Measurements from ENCODE around the gene PIEZO1. TPM values are rescaled to one million over a fixed set of nuclear protein-coding genes. Genes with fewer than 3 reads are reported as not detected.

Gene PIEZO1
- total RNA-seq, 1 experiment from 2014 or later, result 224 TPM

GRCh38 chr16:88790312-88791211, 5.5 kb upstream of the PIEZO1 start:
- RAD21 ChIA-PET (ENCODE audit: low non-redundant PET in 1 of 2, low total read pairs in 2 of 2, uncharacterized antibody in 2 of 2, unreplicated experiment in 2 of 2), result no interaction called here
- Histone ChIP-seq H3K9me2 (ENCODE audit: insufficient read depth) (no peaks in the 10 kb centered on the region), H3K36me3 (ENCODE audit: control insufficient read depth in 1 of 2, insufficient read depth in 2 of 2, low read length in 2 of 2) (no peaks in the 10 kb centered on the region), H3K4me2 (ENCODE audit: low read length) (no peak overlapping the region), H3K79me2 (ENCODE audit: insufficient read depth, low read length) (no peaks in the 10 kb centered on the region; the same call in 1 of the 2 replicates), H2AFZ (ENCODE audit: low read depth, low read length, poor library complexity, severe bottlenecking) (no peak overlapping the region), H3K4me3 (replicated peaks in 1 of 2; ENCODE audit: low read depth in 1 of 2, low read length in 2 of 2) (no peak overlapping the region), H3K27ac (ENCODE audit: low read depth, low read length) (no peak overlapping the region), H3K9me3 (ENCODE audit: control insufficient read depth in 1 of 2, insufficient read depth in 1 of 2, low read depth in 1 of 2, low read length in 2 of 2) (no peaks in the 10 kb centered on the region), H4K20me1 (ENCODE audit: insufficient read depth) (no peaks in the 10 kb centered on the region), H3K4me1 (ENCODE audit: control insufficient read depth in 1 of 2, insufficient read depth in 2 of 2, low read length in 2 of 2) (peaks cover 7 to 15% of the 10 kb centered on the region in 2 experiments), H3K9ac (ENCODE audit: low read length) (no peak overlapping the region), H3K27me3 (ENCODE audit: insufficient read depth, low read length) (no peaks in the 10 kb centered on the region)
- POLR2A ChIA-PET, result no interaction called here
- CTCF ChIA-PET, result no interaction called here
- TF ChIP-seq ZNF274 (IDR thresholded peaks at IDR 0.05; ENCODE audit: low read depth, low read length) (no peak), SRF (IDR thresholded peaks at IDR 0.05; ENCODE audit: low read depth) (no peak), ZFX (IDR thresholded peaks at IDR 0.05) (no peak), REST (IDR thresholded peaks at IDR 0.05; ENCODE audit: low read depth) (no peak), ZBTB33 (IDR thresholded peaks at IDR 0.05; ENCODE audit: extremely low read depth, insufficient replicate concordance, low read length) (no peak), YY1 (IDR thresholded peaks at IDR 0.05; ENCODE audit: extremely low read depth, insufficient replicate concordance, low read depth, low read length) (no peak), CTCF (IDR thresholded peaks at IDR 0.05 in 2 of 3, conservative IDR thresholded peaks at IDR 0.05 in 1 of 3; ENCODE audit: borderline replicate concordance in 1 of 3, insufficient read depth in 1 of 3, low read depth in 2 of 3, low read length in 2 of 3) (no peak), EGR1 (IDR thresholded peaks at IDR 0.05; ENCODE audit: low read depth) (no peak), JUND (IDR thresholded peaks at IDR 0.05) (no peak)
- intact Hi-C loops (cut with micrococcal nuclease), result no loop called here
- no peak for DNase-seq (ENCODE audit: low read depth, low spot score)
- ATAC-seq, result no peak
- BruUV-seq (replicated peaks), result no TSS peak

All from HCT116 (cell line).